H1 (cell line): Measurements from ENCODE around the gene RNF41. TPM values are rescaled to one million over a fixed set of nuclear protein-coding genes. Genes with fewer than 3 reads are reported as not detected.

Source experiments
- CTCF ChIA-PET: fragments of 300-600 bp; sonication (Branson Sonifier 250); formaldehyde crosslinking; loops from one replicate; lab custom pipeline; 2021; ENCODE audit not compliant: partially characterized antibody; lab: Charles Lee
- POLR2A ChIA-PET: fragments of 300-600 bp; sonication (Branson Sonifier 250); formaldehyde crosslinking; loops from one replicate; lab custom pipeline; 2021; ENCODE audit warnings: inconsistent platforms; ENCODE audit not compliant: partially characterized antibody; lab: Charles Lee
- DNase-seq, 2 experiments: peaks; one replicate each; pipeline versions ENCODE4 v3.0.0 to v3.0.0-alpha.2; 2010 to 2022; ENCODE audit warnings: low spot score in 2 of 2, low read depth in 1 of 2, mixed read lengths in 1 of 2
- FAIRE-seq: peaks from 2 replicates; lab custom pipeline; 2011; peaks lifted over from hg19 to GRCh38; lab: Jason Lieb, UNC
- H2AFZ ChIP-seq: 2 replicates; pipeline ENCODE4 v1.8.1; 2012; ENCODE audit warnings: low read length, inconsistent platforms
- H2AK5ac ChIP-seq: 2 replicates; pipeline ENCODE4 v1.6.1; 2013; ENCODE audit warnings: low read depth, low read length
- H2BK120ac ChIP-seq: replicated peaks from 2 replicates; pipeline ENCODE3; 2013; ENCODE audit warnings: low read depth, low read length, inconsistent platforms
- H2BK12ac ChIP-seq: 2 replicates; pipeline ENCODE4 v1.6.1; 2013; ENCODE audit warnings: low read depth, low read length
- H2BK15ac ChIP-seq: 2 replicates; pipeline ENCODE4 v1.6.1; 2013; ENCODE audit warnings: low read length
- H2BK20ac ChIP-seq: 2 replicates; pipeline ENCODE4 v1.6.1; 2013; ENCODE audit warnings: low read length
- H2BK5ac ChIP-seq: 2 replicates; pipeline ENCODE4 v1.6.1; 2013; ENCODE audit warnings: low read depth, low read length
- H3K14ac ChIP-seq: 2 replicates; pipeline ENCODE4 v1.6.1; 2013; ENCODE audit warnings: inconsistent platforms; ENCODE audit not compliant: insufficient read length
- H3K18ac ChIP-seq: 2 replicates; pipeline ENCODE4 v1.6.1; 2013; ENCODE audit warnings: low read length; ENCODE audit errors: extremely low read depth
- H3K23ac ChIP-seq: 2 replicates; pipeline ENCODE4 v1.6.1; 2013; ENCODE audit warnings: inconsistent platforms; ENCODE audit not compliant: insufficient read length
- H3K23me2 ChIP-seq: 2 replicates; pipeline ENCODE4 v1.6.1; 2013; ENCODE audit warnings: low read depth, low read length
- H3K27ac ChIP-seq: 2 replicates; pipeline ENCODE4 v1.6.1; 2011; ENCODE audit warnings: low read depth, low read length, inconsistent platforms
- H3K27me3 ChIP-seq, 4 experiments: replicated peaks in 1 of 4; 1 replicate in 1 of 4; 2 replicates in 3 of 4; pipeline versions ENCODE4 v1.6.1 to v1.8.1; 2011 to 2013; ENCODE audit warnings: low read length in 3 of 4, mild to moderate bottlenecking in 3 of 4, inconsistent platforms in 2 of 4, mixed read lengths in 2 of 4, moderate library complexity in 1 of 4; ENCODE audit not compliant: control insufficient read depth in 3 of 4, insufficient read depth in 3 of 4; ENCODE audit errors: extremely low read depth in 1 of 4
- H3K36me3 ChIP-seq, 4 experiments: 2 replicates each; pipeline versions ENCODE4 v1.6.1 to v1.8.1; 2011 to 2013; ENCODE audit warnings: mild to moderate bottlenecking in 4 of 4, low read length in 3 of 4, moderate library complexity in 2 of 4, control low read depth in 1 of 4, inconsistent platforms in 1 of 4; ENCODE audit not compliant: insufficient read depth in 4 of 4, control insufficient read depth in 2 of 4
- H3K4ac ChIP-seq: replicated peaks from 2 replicates; pipeline ENCODE3; 2013; ENCODE audit warnings: low read length, low read depth, mixed read lengths, inconsistent platforms; ENCODE audit not compliant: insufficient read length
- H3K4me1 ChIP-seq, 4 experiments: replicated peaks in 1 of 4; 1 replicate in 1 of 4; 2 replicates in 3 of 4; pipeline versions ENCODE4 v1.6.1 to v1.8.1; 2011 to 2013; ENCODE audit warnings: low read length in 3 of 4, inconsistent platforms in 2 of 4, mixed read lengths in 1 of 4; ENCODE audit not compliant: insufficient read depth in 4 of 4, control insufficient read depth in 3 of 4
- H3K4me2 ChIP-seq, 2 experiments: 2 replicates each; pipeline versions ENCODE4 v1.6.1 to v1.8.1; 2011 to 2013; ENCODE audit warnings: low read depth in 2 of 2, low read length in 2 of 2, control low read depth in 1 of 2, inconsistent platforms in 1 of 2, mild to moderate bottlenecking in 1 of 2; ENCODE audit not compliant: insufficient read depth in 1 of 2
- H3K4me3 ChIP-seq, 4 experiments: fragments of 200-600, 300-600 bp in 1 of 4; sonication (generic), shearing (Covaris generic), sonication (Bioruptor Twin) in 1 of 4; 2 replicates each; pipeline versions ENCODE4 v1.5.1 to v1.8.1; 2011 to 2016; ENCODE audit warnings: low read length in 4 of 4, low read depth in 3 of 4, control low read depth in 2 of 4, inconsistent platforms in 2 of 4, mild to moderate bottlenecking in 2 of 4, mixed read lengths in 1 of 4, moderate library complexity in 1 of 4; ENCODE audit not compliant: insufficient read depth in 2 of 4; ENCODE audit errors: extremely low read depth in 1 of 4
- H3K56ac ChIP-seq: replicated peaks from 2 replicates; pipeline ENCODE3; 2013; ENCODE audit warnings: low read depth, mild to moderate bottlenecking, mixed read lengths, low read length, inconsistent platforms; ENCODE audit not compliant: insufficient read length
- H3K79me1 ChIP-seq: 2 replicates; pipeline ENCODE4 v1.6.1; 2013; ENCODE audit warnings: low read depth, low read length, control low read depth
- H3K79me2 ChIP-seq, 2 experiments: 2 replicates each; pipeline versions ENCODE4 v1.6.1 to v1.8.1; 2012 to 2013; ENCODE audit warnings: low read length in 2 of 2, mild to moderate bottlenecking in 2 of 2, inconsistent platforms in 1 of 2; ENCODE audit not compliant: insufficient read depth in 2 of 2, control insufficient read depth in 1 of 2
- H3K9ac ChIP-seq, 4 experiments: replicated peaks in 1 of 4; 1 replicate in 1 of 4; 2 replicates in 3 of 4; pipeline versions ENCODE4 v1.6.1 to v1.8.1; 2011 to 2013; ENCODE audit warnings: low read depth in 3 of 4, low read length in 3 of 4, control low read depth in 2 of 4, mild to moderate bottlenecking in 2 of 4, moderate library complexity in 2 of 4, inconsistent platforms in 1 of 4; ENCODE audit errors: extremely low read depth in 1 of 4
- H3K9me3 ChIP-seq, 2 experiments: 2 replicates each; pipeline versions ENCODE4 v1.6.1 to v1.8.1; 2012 to 2013; ENCODE audit warnings: mild to moderate bottlenecking in 2 of 2, moderate library complexity in 2 of 2, control low read depth in 1 of 2, inconsistent platforms in 1 of 2, low read depth in 1 of 2, low read length in 1 of 2, mixed read lengths in 1 of 2; ENCODE audit not compliant: insufficient read depth in 2 of 2
- H4K20me1 ChIP-seq, 2 experiments: replicated peaks in 1 of 2; 2 replicates each; pipeline versions ENCODE3 to v1.8.1; 2011 to 2013; ENCODE audit warnings: inconsistent platforms in 2 of 2, low read length in 2 of 2, mild to moderate bottlenecking in 1 of 2; ENCODE audit not compliant: insufficient read depth in 2 of 2, control insufficient read depth in 1 of 2
- H4K5ac ChIP-seq: 2 replicates; pipeline ENCODE4 v1.6.1; 2013; ENCODE audit warnings: low read length, low read depth, mixed read lengths, inconsistent platforms; ENCODE audit not compliant: insufficient read length
- H4K8ac ChIP-seq: 2 replicates; pipeline ENCODE4 v1.8.0; 2013; ENCODE audit warnings: mild to moderate bottlenecking, moderate library complexity, low read length, inconsistent platforms; ENCODE audit not compliant: insufficient read depth; ENCODE audit errors: extremely low read depth
- H4K91ac ChIP-seq: replicated peaks from 2 replicates; pipeline ENCODE3; 2013; ENCODE audit warnings: low read length, mixed read lengths, inconsistent platforms; ENCODE audit not compliant: insufficient read length
- CREB1 ChIP-seq: IDR thresholded peaks from 2 replicates; pipeline ENCODE4 v1.6.1; 2012; ENCODE audit warnings: inconsistent platforms
- EGR1 ChIP-seq: IDR thresholded peaks from 2 replicates; pipeline ENCODE4 v1.6.1; 2011; ENCODE audit warnings: low read depth, low read length, borderline replicate concordance
- MAX ChIP-seq: IDR thresholded peaks from 2 replicates; pipeline ENCODE4 v1.6.1; 2012; ENCODE audit warnings: inconsistent platforms
- NRF1 ChIP-seq: IDR thresholded peaks from 2 replicates; pipeline ENCODE4 v1.6.1; 2011; ENCODE audit warnings: mild to moderate bottlenecking, low read depth, low read length, improper control_type of control experiment
- SP1 ChIP-seq: IDR thresholded peaks from 2 replicates; pipeline ENCODE4 v1.6.1; 2011; ENCODE audit warnings: low read depth, low read length
- YY1 ChIP-seq: IDR thresholded peaks from 2 replicates; pipeline ENCODE4 v1.6.1; 2011; ENCODE audit warnings: low read depth, mild to moderate bottlenecking, low read length
- WGBS, 2 experiments: shearing (Covaris generic) in 1 of 2; methylation state at CpG; one replicate each; pipeline versions ENCODE4 v1.1.6 to v1.1.7; 2013 to 2015; ENCODE audit warnings: low lambda C conversion rate in 2 of 2, mixed read lengths in 2 of 2, inconsistent platforms in 1 of 2, low coverage in 1 of 2, missing lambda C conversion rate in 1 of 2; ENCODE audit not compliant: insufficient replicate concordance in 2 of 2, insufficient coverage in 1 of 2, insufficient read length in 1 of 2; ENCODE audit errors: extremely low coverage in 1 of 2, missing lambda C conversion rate in 1 of 2; 5-methylcytosine and 5-hydroxymethylcytosine counted together
- polyA plus RNA-seq, 7 experiments: library from polyadenylated mRNA; depleted of rRNA in 3 of 7; stranded (reverse) in 5 of 7; unstranded in 2 of 7; fragments of >200 nt in 5 of 7; fragments of 200-250 nt in 2 of 7; gene quantifications; 1 replicate in 5 of 7; 2 replicates in 1 of 7; 4 replicates in 1 of 7; pipeline versions ENCODE4 v1.2.1 to v1.2.3, GENCODE V29; 2011 to 2013; ENCODE audit warnings: missing spikeins in 2 of 7, mixed read lengths in 2 of 7
- total RNA-seq: library from RNA; stranded (reverse); fragmentation: NEBNext Ultra II Directional; extraction: Animal tissue kit (Norgen Biotek cat#: 25700); gene quantifications from 2 replicates; pipeline ENCODE4 v1.2.1, GENCODE V29; 2021

Gene RNF41
- total and polyA plus RNA-seq, 2 of the 8 experiments (the other 6 are each of a cell fraction or from before 2014, with no cell fraction given), result 55.5 to 98.6 TPM

- FAIRE-seq, result no peak
- POLR2A ChIA-PET, result interaction anchor here (1.0 to 17.4 kb wide), 9 partner anchors 10 to 86 kb away, joined by 3 to 203 read pairs (median 8); partner anchors contain the start of genes ANKRD52, RNF41 and SMARCC2
Observed at GRCh38 chr12:56202838-56203237, 18.9 kb downstream of the RNF41 start.

More at GRCh38 chr12:56202838-56203237, 18.9 kb downstream of the RNF41 start:
- Histone ChIP-seq H3K18ac (no peak overlapping the region), H2BK15ac (no peak overlapping the region), H3K23ac (no peak overlapping the region), H2BK120ac (no peak overlapping the region), H3K23me2 (no peaks in the 10 kb centered on the region), H4K5ac (no peak overlapping the region), H2BK12ac (no peak overlapping the region), H3K36me3 (peaks cover 11 to 31% (median 21%) of the 10 kb centered on the region in 4 experiments), H3K9ac (no peak overlapping the region), H3K56ac (no peak overlapping the region), H3K14ac (no peak overlapping the region), H3K4me1 (no peaks in the 10 kb centered on the region), H3K79me1 (no peaks in the 10 kb centered on the region), H3K27ac (no peak overlapping the region), H2BK5ac (no peak overlapping the region), H3K4ac (no peak overlapping the region), H3K4me2 (no peak overlapping the region), H3K4me3 (no peak overlapping the region), H4K20me1 (no peaks in the 10 kb centered on the region), H2BK20ac (no peak overlapping the region), H3K79me2 (no peaks in the 10 kb centered on the region), H3K9me3 (no peaks in the 10 kb centered on the region), H2AFZ (no peak overlapping the region), H2AK5ac (no peak overlapping the region), H3K27me3 (no peaks in the 10 kb centered on the region), H4K8ac (no peak overlapping the region), H4K91ac (no peak overlapping the region)
- DNase-seq, result no peak
- 95% methylated on average over 2 of the region's 2 CpGs; no CpG with 5 or more reads in 1 of the 2 experiments for WGBS, 2 experiments
- no peak for TF ChIP-seq EGR1
- no peak for TF ChIP-seq MAX
- TF ChIP-seq CREB1, result no peak
- TF ChIP-seq SP1, result no peak
- no peak for TF ChIP-seq NRF1
- no peak for TF ChIP-seq YY1
- CTCF ChIA-PET, result interaction anchor here (0.6 to 12.3 kb wide), 6 partner anchors 7 to 124 kb away, joined by 3 to 111 read pairs (median 8); partner anchors contain the start of genes ANKRD52, RNF41 and SMARCC2
